Measurements from ENCODE around the gene PARD3B. TPM values are rescaled to one million over a fixed set of nuclear protein-coding genes. Genes with fewer than 3 reads are reported as not detected.
A peak's percentile ranks its signal among the peaks of the same experiment; 100 is the strongest.

The PARD3B gene, protein sequence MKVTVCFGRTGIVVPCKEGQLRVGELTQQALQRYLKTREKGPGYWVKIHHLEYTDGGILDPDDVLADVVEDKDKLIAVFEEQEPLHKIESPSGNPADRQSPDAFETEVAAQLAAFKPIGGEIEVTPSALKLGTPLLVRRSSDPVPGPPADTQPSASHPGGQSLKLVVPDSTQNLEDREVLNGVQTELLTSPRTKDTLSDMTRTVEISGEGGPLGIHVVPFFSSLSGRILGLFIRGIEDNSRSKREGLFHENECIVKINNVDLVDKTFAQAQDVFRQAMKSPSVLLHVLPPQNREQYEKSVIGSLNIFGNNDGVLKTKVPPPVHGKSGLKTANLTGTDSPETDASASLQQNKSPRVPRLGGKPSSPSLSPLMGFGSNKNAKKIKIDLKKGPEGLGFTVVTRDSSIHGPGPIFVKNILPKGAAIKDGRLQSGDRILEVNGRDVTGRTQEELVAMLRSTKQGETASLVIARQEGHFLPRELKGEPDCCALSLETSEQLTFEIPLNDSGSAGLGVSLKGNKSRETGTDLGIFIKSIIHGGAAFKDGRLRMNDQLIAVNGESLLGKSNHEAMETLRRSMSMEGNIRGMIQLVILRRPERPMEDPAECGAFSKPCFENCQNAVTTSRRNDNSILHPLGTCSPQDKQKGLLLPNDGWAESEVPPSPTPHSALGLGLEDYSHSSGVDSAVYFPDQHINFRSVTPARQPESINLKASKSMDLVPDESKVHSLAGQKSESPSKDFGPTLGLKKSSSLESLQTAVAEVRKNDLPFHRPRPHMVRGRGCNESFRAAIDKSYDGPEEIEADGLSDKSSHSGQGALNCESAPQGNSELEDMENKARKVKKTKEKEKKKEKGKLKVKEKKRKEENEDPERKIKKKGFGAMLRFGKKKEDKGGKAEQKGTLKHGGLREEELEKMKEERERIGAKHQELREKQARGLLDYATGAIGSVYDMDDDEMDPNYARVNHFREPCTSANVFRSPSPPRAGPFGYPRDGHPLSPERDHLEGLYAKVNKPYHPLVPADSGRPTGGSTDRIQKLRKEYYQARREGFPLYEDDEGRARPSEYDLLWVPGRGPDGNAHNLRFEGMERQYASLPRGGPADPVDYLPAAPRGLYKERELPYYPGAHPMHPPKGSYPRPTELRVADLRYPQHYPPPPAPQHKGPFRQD (N-terminal part only)
- 1.6 and 2.6 TPM in 2 replicates for total RNA-seq

- Histone ChIP-seq H3K36me3 (ENCODE audit: control insufficient read depth, insufficient read depth, low read length) (no peaks in the 10 kb centered on the region), H3K27me3 (ENCODE audit: control insufficient read depth, insufficient read depth, low read length) (peaks cover 6% of the 10 kb centered on the region), H3K4me3 (ENCODE audit: low read depth, low read length) (peak within 1 kb of the TSS; percentile 58)
- DNase-seq (ENCODE audit: low read depth) (peak; percentile 26), FAIRE-seq (no peak)
- no peak for TF ChIP-seq CTCF (IDR thresholded peaks at IDR 0.05; ENCODE audit: insufficient read depth, low read length, severe bottlenecking)
Observed at GRCh38 chr2:204544961-204545860, at the start of gene PARD3B. PARD3B (plus strand) TSS chr2:204545475; CDS start chr2:204546000, 525 bp downstream.

DNA sequence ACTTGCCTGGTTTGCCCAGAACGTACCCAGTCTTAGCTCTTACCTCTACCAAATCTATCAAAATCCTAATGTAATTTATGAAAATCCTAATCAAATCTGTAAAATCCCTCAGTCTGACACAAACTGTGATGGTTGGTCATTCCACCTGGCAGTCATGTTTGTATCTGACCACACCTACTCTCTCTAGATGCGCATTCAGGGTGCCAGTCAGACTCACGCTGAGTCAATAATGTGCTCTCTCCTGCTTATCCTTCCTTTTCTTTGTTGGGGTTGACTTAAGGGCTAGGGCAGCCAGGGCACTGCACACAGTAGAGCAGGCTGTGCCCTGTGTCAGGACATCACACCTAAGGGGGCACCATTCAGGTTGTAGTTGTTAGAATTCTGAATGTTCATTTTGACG is 48.5 kb upstream of the PARD3B start:
- no peaks in the 10 kb centered on the region for H3K27me3 ChIP-seq (ENCODE audit: control insufficient read depth, insufficient read depth, low read length)
- no peak for DNase-seq (ENCODE audit: low read depth)
- TF ChIP-seq CTCF (IDR thresholded peaks at IDR 0.05; ENCODE audit: insufficient read depth, low read length, severe bottlenecking), result no peak
- no peak overlapping the region for H3K4me3 ChIP-seq (ENCODE audit: low read depth, low read length)
- H3K36me3 ChIP-seq (ENCODE audit: control insufficient read depth, insufficient read depth, low read length), result no peaks in the 10 kb centered on the region
- FAIRE-seq, result no peak

DNA sequence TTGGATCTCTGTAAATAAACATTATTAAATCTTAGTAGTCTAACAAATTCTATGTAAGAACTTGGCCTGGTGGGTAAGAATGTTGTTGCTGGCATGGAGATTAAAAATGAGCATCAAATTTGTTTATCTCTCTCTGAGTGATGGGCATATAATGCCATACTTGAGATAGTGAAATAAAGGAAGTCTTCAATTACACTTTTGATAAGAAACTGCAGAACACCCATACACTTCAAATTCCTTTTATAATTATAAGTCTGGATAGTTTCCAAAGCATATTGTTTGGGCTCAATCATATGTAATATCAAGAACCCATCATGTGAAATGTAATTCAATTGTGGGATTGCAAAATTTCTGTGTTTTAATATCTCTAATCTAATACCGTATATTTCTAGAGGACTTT is 47.4 kb upstream of the PARD3B start:
- DNase-seq (ENCODE audit: low read depth) (no peak), FAIRE-seq (no peak)
- TF ChIP-seq CTCF (IDR thresholded peaks at IDR 0.05; ENCODE audit: insufficient read depth, low read length, severe bottlenecking), result no peak
- Histone ChIP-seq H3K36me3 (ENCODE audit: control insufficient read depth, insufficient read depth, low read length) (no peaks in the 10 kb centered on the region), H3K4me3 (ENCODE audit: low read depth, low read length) (no peak overlapping the region), H3K27me3 (ENCODE audit: control insufficient read depth, insufficient read depth, low read length) (no peaks in the 10 kb centered on the region)

- DNase-seq (ENCODE audit: low read depth), result no peak
- no peaks in the 10 kb centered on the region for H3K27me3 ChIP-seq (ENCODE audit: control insufficient read depth, insufficient read depth, low read length)
- no peak for FAIRE-seq
- no peak for TF ChIP-seq CTCF (IDR thresholded peaks at IDR 0.05; ENCODE audit: insufficient read depth, low read length, severe bottlenecking)
- H3K4me3 ChIP-seq (ENCODE audit: low read depth, low read length), result no peak overlapping the region
- no peaks in the 10 kb centered on the region for H3K36me3 ChIP-seq (ENCODE audit: control insufficient read depth, insufficient read depth, low read length)
Observed at GRCh38 chr2:204498291-204498690, 47.0 kb upstream of the PARD3B start.

GRCh38 chr2:204503869-204504268 is 41.4 kb upstream of the PARD3B start:
- no peak for FAIRE-seq

More at GRCh38 chr2:204503869-204504268, 41.4 kb upstream of the PARD3B start:
- Histone ChIP-seq H3K4me3 (ENCODE audit: low read depth, low read length) (no peak overlapping the region), H3K27me3 (ENCODE audit: control insufficient read depth, insufficient read depth, low read length) (no peaks in the 10 kb centered on the region), H3K36me3 (ENCODE audit: control insufficient read depth, insufficient read depth, low read length) (no peaks in the 10 kb centered on the region)
- TF ChIP-seq CTCF (IDR thresholded peaks at IDR 0.05; ENCODE audit: insufficient read depth, low read length, severe bottlenecking), result no peak
- DNase-seq (ENCODE audit: low read depth), result no peak

All from bronchial epithelial cell (primary cell).